GM12801 (cell line): ENCODE measurements around the gene AGBL1.

Experiments
- CTCF ChIP-seq: IDR thresholded peaks from one replicate; pipeline ENCODE4 v1.5.1; 2011; ENCODE audit warnings: control low read depth; ENCODE audit not compliant: insufficient read length; ENCODE audit errors: extremely low read depth

The AGBL1 gene

GRCh38 chr15:86570738-86571137 lies 491.1 kb downstream of the AGBL1 start:
- TF ChIP-seq CTCF, result no peak

- TF ChIP-seq CTCF, result no peak
These were observed 492.2 kb downstream of the AGBL1 start for GRCh38 chr15:86571873-86572272.

DNA sequence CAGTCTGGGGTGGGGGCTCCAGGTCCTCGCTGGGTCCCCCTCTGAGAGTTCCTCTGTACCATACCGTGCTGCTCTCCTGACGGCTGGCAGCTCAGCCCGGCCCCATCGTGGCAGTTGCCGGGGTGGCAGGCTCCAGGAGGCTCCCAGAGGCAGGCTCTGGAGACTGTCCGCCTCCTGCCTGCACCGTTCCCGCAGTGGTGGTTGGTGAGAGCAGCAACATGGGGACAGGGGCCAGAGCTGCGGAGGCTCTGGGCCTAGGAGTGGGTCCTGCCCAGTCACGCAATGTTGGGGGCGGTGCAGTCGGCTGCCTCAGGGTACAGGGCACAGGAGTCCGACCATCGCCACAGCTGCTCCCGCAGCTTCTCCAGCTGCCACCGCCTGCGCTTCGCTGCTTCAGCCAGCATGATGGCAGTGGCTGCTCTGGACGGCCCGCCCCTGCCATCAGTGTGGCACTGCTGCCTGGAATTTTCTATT lies 492.7 kb downstream of the AGBL1 start:
- no peak for TF ChIP-seq CTCF

DNA sequence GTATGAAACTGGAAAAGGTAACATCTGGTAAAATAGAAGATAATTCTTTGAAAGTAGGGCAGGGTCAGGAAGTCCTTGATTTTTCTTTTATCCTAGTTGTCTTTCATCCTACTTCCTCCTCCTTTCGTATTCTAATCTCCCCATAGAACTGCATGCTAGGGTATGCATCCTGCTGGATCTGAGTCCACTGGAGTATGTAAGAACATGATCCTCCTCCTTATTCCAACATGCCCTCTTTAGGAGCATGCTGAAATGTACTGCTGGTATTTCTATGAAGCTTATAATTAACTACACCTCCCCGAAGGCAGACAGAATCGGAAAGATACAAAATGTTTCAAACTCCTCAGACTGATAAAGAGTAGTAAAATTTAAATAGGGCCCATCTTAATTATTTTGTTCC lies 493.8 kb downstream of the AGBL1 start:
- TF ChIP-seq CTCF, result no peak

- no peak for TF ChIP-seq CTCF
These were observed 508.7 kb downstream of the AGBL1 start for GRCh38 chr15:86588413-86588812.

DNA sequence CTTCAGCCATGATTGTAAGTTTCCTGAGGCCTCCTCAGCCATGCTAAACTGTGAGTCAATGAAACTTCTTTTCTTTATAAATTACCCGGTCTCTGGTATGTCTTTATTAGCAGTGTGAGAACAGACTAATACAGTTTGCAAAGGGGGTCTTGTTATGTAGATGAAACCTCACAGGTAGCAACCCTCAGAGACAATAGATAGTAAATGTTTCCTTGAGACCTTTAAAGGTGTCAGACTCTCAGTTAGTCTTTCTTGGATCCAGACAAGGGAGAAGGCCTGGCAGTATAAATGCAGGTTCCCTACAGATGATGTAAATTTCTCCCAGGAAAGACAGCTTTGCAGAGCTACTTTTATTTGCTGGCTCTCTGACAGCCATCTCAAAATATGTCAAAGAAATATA lies 510.8 kb downstream of the AGBL1 start:
- no peak for TF ChIP-seq CTCF

DNA sequence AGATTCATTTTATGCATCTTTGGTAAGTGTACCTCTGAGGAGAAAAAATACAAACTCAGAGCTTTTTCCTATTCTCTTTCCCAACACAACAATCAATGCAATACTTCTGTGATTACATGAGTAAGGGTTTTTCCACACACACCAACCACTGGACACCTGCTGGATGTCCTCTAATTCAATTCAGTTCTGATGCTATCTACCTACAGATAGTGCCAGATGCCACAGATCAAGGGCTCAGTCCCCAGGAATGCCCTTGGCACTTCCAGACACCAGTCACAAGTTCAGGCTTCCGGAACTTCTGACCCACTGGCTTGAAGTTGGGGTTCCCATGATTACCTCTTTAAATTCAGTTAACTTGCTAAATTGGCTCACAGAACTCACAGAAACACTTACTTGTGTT lies 511.5 kb downstream of the AGBL1 start:
- TF ChIP-seq CTCF, result no peak
